Measurements from ENCODE around the gene TEX22.
A peak's percentile ranks its signal among the peaks of the same experiment; 100 is the strongest.

Gene TEX22

DNA sequence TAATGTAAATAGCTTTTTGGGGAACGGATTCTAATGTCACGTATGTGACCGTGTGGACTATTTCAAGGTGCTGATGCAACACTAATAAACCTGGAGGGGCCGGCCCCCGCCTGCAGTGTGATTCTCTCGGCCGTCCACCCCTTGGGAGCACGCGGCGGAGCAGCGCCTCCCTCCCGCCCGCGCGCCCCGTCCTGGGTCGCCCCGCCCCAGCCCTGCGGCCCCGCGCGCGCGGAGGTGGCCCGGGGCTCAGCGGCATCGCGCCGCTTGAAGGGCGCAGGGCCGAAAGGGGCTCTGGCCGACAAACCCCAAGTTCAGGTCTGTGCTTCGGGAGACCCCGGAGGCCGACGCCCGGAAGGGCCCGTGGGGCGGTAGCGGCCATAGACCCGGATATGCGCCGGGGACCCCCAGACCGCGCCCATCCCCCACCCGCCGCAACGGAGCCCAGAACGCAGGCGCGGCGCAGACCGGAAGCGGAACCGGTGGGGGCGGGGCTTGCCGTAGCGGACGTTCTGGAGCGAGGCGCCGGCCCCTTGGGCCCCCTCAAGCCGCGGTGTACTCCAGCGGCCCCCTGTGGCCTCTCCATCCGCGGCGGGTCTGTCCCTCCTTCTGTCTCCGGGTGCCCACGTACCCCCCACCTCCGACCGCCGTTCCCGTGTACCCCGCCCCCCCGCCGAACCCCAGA, at the start of gene TEX22 (continued):
- TF ChIP-seq ZSCAN16 (tag by site-specific recombination; IDR thresholded peaks at IDR 0.05): no peak
- peak; percentile 31; the same call in 1 of the 2 replicates for TF ChIP-seq ZFHX2 (tag by site-specific recombination; conservative IDR thresholded peaks at IDR 0.05)
- TF ChIP-seq, protein P1, sequence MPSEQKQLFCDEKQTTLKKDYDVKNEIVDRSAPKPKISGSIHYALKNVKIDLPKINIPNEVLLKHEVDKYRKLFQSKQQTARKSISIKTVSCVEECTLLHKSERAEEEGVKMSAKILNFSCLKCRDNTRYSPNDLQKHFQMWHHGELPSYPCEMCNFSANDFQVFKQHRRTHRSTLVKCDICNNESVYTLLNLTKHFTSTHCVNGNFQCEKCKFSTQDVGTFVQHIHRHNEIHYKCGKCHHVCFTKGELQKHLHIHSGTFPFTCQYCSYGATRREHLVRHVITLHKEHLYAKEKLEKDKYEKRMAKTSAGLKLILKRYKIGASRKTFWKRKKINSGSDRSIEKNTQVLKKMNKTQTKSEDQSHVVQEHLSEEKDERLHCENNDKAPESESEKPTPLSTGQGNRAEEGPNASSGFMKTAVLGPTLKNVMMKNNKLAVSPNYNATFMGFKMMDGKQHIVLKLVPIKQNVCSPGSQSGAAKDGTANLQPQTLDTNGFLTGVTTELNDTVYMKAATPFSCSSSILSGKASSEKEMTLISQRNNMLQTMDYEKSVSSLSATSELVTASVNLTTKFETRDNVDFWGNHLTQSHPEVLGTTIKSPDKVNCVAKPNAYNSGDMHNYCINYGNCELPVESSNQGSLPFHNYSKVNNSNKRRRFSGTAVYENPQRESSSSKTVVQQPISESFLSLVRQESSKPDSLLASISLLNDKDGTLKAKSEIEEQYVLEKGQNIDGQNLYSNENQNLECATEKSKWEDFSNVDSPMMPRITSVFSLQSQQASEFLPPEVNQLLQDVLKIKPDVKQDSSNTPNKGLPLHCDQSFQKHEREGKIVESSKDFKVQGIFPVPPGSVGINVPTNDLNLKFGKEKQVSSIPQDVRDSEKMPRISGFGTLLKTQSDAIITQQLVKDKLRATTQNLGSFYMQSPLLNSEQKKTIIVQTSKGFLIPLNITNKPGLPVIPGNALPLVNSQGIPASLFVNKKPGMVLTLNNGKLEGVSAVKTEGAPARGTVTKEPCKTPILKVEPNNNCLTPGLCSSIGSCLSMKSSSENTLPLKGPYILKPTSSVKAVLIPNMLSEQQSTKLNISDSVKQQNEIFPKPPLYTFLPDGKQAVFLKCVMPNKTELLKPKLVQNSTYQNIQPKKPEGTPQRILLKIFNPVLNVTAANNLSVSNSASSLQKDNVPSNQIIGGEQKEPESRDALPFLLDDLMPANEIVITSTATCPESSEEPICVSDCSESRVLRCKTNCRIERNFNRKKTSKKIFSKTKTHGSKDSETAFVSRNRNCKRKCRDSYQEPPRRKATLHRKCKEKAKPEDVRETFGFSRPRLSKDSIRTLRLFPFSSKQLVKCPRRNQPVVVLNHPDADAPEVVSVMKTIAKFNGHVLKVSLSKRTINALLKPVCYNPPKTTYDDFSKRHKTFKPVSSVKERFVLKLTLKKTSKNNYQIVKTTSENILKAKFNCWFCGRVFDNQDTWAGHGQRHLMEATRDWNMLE (tag by site-specific recombination; conservative IDR thresholded peaks at IDR 0.05; ENCODE audit: low read depth): peak; percentile 63
- no peak for TF ChIP-seq ZNF785 (tag by site-specific recombination; IDR thresholded peaks at IDR 0.05)
- TF ChIP-seq PRDM6 (tag by site-specific recombination; IDR thresholded peaks at IDR 0.05): no peak
- no peak for TF ChIP-seq ZNF549 (tag by site-specific recombination; IDR thresholded peaks at IDR 0.05)
- TF ChIP-seq ZNF707 (tag by site-specific recombination; IDR thresholded peaks at IDR 0.05): no peak
- TF ChIP-seq, protein P2, sequence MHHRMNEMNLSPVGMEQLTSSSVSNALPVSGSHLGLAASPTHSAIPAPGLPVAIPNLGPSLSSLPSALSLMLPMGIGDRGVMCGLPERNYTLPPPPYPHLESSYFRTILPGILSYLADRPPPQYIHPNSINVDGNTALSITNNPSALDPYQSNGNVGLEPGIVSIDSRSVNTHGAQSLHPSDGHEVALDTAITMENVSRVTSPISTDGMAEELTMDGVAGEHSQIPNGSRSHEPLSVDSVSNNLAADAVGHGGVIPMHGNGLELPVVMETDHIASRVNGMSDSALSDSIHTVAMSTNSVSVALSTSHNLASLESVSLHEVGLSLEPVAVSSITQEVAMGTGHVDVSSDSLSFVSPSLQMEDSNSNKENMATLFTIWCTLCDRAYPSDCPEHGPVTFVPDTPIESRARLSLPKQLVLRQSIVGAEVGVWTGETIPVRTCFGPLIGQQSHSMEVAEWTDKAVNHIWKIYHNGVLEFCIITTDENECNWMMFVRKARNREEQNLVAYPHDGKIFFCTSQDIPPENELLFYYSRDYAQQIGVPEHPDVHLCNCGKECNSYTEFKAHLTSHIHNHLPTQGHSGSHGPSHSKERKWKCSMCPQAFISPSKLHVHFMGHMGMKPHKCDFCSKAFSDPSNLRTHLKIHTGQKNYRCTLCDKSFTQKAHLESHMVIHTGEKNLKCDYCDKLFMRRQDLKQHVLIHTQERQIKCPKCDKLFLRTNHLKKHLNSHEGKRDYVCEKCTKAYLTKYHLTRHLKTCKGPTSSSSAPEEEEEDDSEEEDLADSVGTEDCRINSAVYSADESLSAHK (tag by site-specific recombination; IDR thresholded peaks at IDR 0.05): no peak
- no peak for TF ChIP-seq ZNF670 (tag by site-specific recombination; IDR thresholded peaks at IDR 0.05; ENCODE audit: low read depth)
- TF ChIP-seq ZNF830 (tag by site-specific recombination; IDR thresholded peaks at IDR 0.05; ENCODE audit: low read depth): no peak
- TF ChIP-seq ZNF155 (tag by site-specific recombination; IDR thresholded peaks at IDR 0.05): no peak
- TF ChIP-seq GFI1B (tag by site-specific recombination; IDR thresholded peaks at IDR 0.05): no peak
- TF ChIP-seq, protein P3, sequence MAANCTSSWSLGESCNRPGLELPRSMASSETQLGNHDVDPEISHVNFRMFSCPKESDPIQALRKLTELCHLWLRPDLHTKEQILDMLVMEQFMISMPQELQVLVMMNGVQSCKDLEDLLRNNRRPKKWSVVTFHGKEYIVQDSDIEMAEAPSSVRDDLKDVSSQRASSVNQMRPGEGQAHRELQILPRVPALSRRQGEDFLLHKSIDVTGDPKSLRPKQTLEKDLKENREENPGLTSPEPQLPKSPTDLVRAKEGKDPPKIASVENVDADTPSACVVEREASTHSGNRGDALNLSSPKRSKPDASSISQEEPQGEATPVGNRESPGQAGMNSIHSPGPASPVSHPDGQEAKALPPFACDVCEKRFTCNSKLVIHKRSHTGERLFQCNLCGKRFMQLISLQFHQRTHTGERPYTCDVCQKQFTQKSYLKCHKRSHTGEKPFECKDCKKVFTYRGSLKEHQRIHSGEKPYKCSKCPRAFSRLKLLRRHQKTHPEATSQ (tag by site-specific recombination; IDR thresholded peaks at IDR 0.05): peak; percentile 42; the same call in 1 of the 2 replicates
- no peak for TF ChIP-seq ZNF777 (tag by site-specific recombination; IDR thresholded peaks at IDR 0.05; ENCODE audit: borderline replicate concordance)
- TF ChIP-seq ZNF423 (tag by site-specific recombination; IDR thresholded peaks at IDR 0.05): 0 out of 2 replicates have a peak, but pooled peaks have one; percentile 18
- no peak for TF ChIP-seq ZNF274 (IDR thresholded peaks at IDR 0.05; ENCODE audit: low read length)
- no peak for TF ChIP-seq ZNF274 (tag by site-specific recombination; IDR thresholded peaks at IDR 0.05; ENCODE audit: borderline replicate concordance)
- TF ChIP-seq ZNF629 (tag by site-specific recombination; IDR thresholded peaks at IDR 0.05): peak; percentile 14; the same call in 1 of the 2 replicates
- peak; percentile 62 for TF ChIP-seq ZNF843 (tag by site-specific recombination; IDR thresholded peaks at IDR 0.05)
- no peak for TF ChIP-seq TRIM28 (IDR thresholded peaks at IDR 0.05; ENCODE audit: borderline replicate concordance, low read length)
- TF ChIP-seq ZNF146 (tag by site-specific recombination; IDR thresholded peaks at IDR 0.05): no peak
- peak; percentile 86 for TF ChIP-seq GLIS2 (tag by site-specific recombination; IDR thresholded peaks at IDR 0.05)
- no peak; the same call in 1 of the 2 replicates for TF ChIP-seq ZNF221 (tag by site-specific recombination; IDR thresholded peaks at IDR 0.05; ENCODE audit: borderline replicate concordance)
- TF ChIP-seq MYNN (tag by site-specific recombination; IDR thresholded peaks at IDR 0.05; ENCODE audit: borderline replicate concordance): no peak
- TF ChIP-seq ZNF76 (tag by site-specific recombination; IDR thresholded peaks at IDR 0.05; ENCODE audit: borderline replicate concordance, low read depth): peak; percentile 69; the same call in 1 of the 2 replicates
- TF ChIP-seq ZNF335 (tag by site-specific recombination; conservative IDR thresholded peaks at IDR 0.05): peak; percentile 78
- no peak for TF ChIP-seq ZNF768 (tag by site-specific recombination; IDR thresholded peaks at IDR 0.05)
- no peak for TF ChIP-seq ZNF624 (tag by site-specific recombination; IDR thresholded peaks at IDR 0.05)
- peak; percentile 52; the same call in 1 of the 2 replicates for TF ChIP-seq ZFP69B (tag by site-specific recombination; IDR thresholded peaks at IDR 0.05)
